ENCODE measurements around the gene ASB1.

DNA sequence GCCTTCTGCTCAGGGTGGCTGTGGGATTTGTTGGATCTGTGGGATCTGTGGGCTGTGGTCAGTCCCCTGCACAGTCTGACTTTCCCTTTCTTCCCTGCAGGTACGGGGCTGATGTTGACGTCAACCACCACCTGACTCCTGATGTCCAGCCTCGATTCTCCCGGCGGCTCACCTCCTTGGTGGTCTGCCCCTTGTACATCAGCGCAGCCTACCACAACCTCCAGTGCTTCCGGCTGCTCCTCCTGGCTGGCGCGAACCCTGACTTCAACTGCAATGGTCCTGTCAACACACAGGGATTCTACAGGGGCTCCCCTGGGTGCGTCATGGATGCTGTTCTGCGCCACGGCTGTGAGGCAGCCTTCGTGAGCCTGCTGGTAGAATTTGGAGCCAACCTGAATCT lies 17.5 kb downstream of the ASB1 start:
- TF ChIP-seq MAX (IDR thresholded peaks at IDR 0.05; ENCODE audit: low read depth), result no peak
- no peak for TF ChIP-seq POLR2AphosphoS5 (IDR thresholded peaks at IDR 0.05; ENCODE audit: low read depth, low read length)
- TF ChIP-seq, protein P1, sequence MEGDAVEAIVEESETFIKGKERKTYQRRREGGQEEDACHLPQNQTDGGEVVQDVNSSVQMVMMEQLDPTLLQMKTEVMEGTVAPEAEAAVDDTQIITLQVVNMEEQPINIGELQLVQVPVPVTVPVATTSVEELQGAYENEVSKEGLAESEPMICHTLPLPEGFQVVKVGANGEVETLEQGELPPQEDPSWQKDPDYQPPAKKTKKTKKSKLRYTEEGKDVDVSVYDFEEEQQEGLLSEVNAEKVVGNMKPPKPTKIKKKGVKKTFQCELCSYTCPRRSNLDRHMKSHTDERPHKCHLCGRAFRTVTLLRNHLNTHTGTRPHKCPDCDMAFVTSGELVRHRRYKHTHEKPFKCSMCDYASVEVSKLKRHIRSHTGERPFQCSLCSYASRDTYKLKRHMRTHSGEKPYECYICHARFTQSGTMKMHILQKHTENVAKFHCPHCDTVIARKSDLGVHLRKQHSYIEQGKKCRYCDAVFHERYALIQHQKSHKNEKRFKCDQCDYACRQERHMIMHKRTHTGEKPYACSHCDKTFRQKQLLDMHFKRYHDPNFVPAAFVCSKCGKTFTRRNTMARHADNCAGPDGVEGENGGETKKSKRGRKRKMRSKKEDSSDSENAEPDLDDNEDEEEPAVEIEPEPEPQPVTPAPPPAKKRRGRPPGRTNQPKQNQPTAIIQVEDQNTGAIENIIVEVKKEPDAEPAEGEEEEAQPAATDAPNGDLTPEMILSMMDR (IDR thresholded peaks at IDR 0.05), result no peak
- TF ChIP-seq CHD2 (IDR thresholded peaks at IDR 0.05; ENCODE audit: low read length, partially characterized antibody), result no peak
- TF ChIP-seq GATA2 (CRISPR knock-in tag; IDR thresholded peaks at IDR 0.05), result no peak

Measured in SK-N-SH (cell line).